HG02852 (cell line): Measurements from ENCODE around the gene ADK.
A peak's percentile ranks its signal among the peaks of the same experiment; 100 is the strongest.
"Not testable (repeated sequence)": the region's sequence is repeated elsewhere in the genome, so short reads cannot be mapped to it uniquely, and the experiment has no call there.

Experiments used
- ATAC-seq: cut with Tn5 transposase; IDR thresholded peaks from one replicate; pipeline ENCODE4 v1.9.1; 2021; ENCODE audit warnings: mild to moderate bottlenecking, moderate library complexity; ENCODE audit not compliant: unreplicated experiment

Gene ADK

DNA sequence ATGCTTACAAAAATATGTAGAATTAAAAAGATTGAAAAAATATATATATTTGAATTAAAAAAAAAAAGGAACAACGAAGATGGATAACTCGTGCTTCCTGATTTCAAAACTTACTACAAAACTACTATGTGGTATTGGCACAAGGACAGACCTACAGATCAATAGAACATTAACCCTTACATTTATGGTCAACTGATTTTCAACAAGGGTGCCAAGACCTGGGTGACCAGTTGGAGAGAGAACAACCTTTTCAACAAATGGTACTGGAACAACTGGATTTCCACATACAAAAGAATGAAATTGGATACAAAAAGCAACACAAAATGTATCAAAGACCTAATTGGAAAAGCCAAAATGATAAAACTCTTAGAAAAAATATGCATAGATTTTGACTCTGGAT, 10.5 kb upstream of the ADK start:
- no peak for ATAC-seq

GRCh38 chr10:74145133-74145532, 5.9 kb upstream of the ADK start:
- no peak for ATAC-seq

GRCh38 chr10:74146980-74147379, 4.0 kb upstream of the ADK start:
- not testable (repeated sequence) for ATAC-seq

DNA sequence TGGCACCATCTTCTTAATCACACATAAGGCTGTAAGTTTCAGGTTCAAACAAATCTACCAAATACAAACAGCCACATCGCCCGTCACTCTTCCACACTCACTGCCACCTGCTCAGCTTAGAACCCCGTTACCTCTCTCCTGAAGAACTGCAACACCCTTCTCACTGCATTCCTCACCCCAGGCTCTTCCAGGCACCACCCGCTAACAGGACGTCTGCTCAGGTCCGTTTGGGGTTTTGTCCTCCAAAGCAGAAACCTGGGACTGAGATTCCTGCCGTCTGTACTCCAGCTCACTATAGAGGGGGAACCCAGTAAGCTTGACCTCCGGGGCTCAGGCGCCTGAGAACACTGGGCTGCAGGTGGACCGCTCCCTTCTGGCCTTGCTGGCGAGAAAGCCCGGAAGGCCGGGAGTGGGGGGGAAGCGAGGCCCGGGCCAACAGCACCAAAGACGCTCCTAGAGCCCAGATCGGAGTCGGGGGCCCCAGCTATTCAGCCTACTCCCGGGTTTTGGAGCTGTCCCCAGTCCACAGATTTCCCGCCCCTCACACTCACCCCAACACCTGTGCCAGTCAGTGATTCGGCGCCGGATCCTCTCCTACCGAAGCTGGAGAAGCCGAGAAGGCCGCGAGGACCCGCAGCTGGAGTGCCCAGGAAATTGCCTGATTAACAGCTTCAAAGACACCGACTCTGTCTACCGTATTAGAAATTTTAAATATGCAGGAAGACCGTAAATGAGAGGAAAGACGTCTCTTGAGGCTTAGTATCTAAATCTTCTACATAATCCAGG, 624 bp upstream of the ADK start, which contains the start of gene AP3M1:
TSS of gene AP3M1 (minus strand) at position 625 of the 786 bp plus-strand sequence. CDS start 12,449 bp downstream, outside the sequence.
- ATAC-seq = peak; percentile 36

- no peak for ATAC-seq
Observed at GRCh38 chr10:74151879-74152722, 1.1 kb downstream of the ADK start.

DNA sequence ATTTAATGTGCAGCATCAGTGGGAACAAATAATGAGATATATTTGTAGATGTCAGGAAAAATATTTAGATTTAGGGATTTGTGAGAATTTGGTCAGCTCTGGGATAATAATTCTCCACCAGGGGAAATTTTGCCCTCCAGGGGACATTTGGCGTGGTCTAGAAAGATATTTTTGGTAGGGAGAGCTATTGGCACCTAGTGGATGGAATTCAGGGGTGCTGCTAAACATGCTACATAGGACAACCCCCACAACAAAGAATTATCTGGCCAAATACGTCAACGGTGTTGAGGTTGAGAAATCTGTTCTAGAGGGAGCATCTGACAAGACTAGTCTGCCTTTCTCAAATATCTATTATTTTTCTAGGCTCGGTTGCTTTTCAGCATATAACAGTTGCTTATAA, 2.1 kb downstream of the ADK start:
- ATAC-seq = no peak

DNA sequence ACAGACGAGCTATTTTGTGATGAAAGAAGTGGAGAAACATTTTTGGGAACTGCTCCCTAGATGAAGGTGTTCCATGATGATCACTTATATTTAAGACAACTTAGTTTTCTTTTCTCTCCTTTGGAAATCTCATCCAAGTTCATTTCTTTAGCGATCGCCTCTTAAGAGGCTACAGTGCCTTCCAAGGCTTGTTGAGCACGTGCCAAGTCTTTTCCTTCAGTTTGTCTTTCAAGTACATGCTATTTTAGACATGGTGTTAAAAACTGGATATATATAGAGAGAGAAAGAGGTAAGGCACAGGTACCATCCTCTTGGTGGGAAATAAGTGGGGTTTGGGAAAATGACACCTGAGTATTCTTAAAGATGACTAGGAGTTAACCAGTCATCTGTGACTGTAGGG, 2.7 kb downstream of the ADK start:
- ATAC-seq = no peak

- no peak for ATAC-seq
Observed at GRCh38 chr10:74156919-74157289, 5.9 kb downstream of the ADK start.

DNA sequence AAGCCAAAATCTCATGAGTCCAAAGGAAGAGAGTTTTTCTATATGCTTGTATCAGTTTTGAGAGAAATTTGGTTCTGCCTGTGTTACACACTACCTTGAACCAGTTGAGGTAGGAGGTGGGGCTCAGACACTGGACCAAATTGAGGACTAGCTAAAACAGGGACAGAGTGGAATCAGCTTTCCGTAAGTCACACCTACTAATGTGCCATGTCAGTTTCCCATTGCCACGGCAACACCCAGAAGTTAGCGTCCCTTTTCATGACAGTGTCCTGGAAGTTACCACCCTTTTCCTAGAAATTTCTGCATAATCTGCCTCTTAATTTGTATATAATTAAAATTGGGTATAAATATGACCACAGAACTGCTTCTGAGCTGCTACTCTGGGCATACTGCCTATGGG, 9.0 kb downstream of the ADK start:
- ATAC-seq = no peak

GRCh38 chr10:74163319-74164068, 12.5 kb downstream of the ADK start:
- ATAC-seq = no peak

DNA sequence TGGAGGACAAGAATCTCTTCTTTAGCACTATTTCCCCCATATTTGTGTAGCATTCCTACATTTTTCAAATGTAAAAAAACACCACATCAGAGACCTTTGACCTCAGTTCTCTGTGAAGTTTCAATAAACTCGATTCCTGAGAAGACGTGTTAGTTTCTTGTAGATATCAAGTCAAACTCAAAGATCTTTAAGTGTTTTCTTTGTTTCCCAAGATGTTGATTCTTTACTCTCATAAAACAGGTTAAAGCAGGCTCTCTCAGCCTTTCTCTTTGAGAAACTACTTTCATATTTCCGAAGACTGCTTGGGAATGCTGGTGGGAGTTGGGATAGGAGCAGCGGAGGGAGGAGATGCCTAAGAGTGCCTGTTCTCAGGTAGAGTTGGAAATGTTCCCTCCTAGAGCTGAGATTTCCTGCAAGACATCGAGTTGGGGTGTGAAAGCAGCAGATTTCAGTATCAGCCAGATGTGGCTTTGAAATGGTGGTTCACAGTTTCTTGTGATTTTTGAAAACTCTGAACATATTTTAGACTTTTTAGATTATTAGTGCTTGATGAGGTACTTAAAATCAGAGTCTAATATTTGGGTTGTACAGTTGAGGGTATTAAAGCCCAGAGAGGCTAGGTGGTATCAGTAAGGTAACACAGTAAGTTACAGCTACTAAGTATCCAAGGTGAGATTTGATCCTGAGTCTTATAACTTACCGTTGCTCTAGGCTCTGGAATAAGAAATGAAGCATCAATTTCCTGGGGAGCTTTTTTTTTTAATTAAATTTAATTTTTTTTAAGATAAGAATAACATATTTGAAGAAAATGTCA, 13.9 kb downstream of the ADK start:
- no peak for ATAC-seq

- ATAC-seq = no peak
Observed at GRCh38 chr10:74165530-74165901, 14.5 kb downstream of the ADK start.

DNA sequence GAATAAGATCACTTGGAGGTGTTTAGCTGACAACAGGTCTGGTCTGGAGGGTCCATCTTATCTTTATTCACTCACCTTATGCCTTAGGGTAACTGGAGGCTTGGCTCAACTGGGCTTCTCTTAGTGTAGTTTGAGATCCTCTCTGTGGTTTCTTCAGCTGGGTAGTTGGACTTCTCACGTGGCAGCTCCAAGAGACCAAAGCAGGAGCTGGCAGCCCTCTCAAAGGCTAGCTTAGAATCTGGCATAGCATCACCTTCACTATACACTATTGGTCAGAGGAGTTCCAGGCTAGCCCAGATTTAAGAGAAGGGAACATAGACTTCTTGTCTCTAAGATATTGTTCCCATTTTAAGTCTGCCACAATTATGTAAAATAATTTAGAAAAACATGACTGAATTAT, 16.4 kb downstream of the ADK start:
- no peak for ATAC-seq

- ATAC-seq = no peak
Observed at GRCh38 chr10:74171625-74172024, 20.6 kb downstream of the ADK start.

DNA sequence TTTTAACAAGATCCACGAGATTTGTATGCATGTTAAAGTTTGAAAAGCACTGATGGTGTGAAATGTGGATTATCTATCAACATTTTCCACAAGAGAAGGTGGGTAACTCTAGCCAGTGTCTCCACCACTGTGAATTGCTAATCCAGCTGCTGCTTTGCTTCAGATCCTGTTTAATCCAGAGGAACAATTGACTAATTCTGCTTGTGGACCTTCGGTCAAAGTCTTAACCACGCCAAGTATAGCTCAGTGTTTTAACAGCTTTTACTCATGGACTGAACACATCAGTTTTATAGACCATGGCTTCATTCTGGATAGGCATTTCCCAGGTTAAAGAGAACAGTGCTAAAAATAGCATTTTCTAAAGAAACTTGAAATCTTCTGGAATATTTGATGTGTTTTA, 23.5 kb downstream of the ADK start:
- no peak for ATAC-seq

DNA sequence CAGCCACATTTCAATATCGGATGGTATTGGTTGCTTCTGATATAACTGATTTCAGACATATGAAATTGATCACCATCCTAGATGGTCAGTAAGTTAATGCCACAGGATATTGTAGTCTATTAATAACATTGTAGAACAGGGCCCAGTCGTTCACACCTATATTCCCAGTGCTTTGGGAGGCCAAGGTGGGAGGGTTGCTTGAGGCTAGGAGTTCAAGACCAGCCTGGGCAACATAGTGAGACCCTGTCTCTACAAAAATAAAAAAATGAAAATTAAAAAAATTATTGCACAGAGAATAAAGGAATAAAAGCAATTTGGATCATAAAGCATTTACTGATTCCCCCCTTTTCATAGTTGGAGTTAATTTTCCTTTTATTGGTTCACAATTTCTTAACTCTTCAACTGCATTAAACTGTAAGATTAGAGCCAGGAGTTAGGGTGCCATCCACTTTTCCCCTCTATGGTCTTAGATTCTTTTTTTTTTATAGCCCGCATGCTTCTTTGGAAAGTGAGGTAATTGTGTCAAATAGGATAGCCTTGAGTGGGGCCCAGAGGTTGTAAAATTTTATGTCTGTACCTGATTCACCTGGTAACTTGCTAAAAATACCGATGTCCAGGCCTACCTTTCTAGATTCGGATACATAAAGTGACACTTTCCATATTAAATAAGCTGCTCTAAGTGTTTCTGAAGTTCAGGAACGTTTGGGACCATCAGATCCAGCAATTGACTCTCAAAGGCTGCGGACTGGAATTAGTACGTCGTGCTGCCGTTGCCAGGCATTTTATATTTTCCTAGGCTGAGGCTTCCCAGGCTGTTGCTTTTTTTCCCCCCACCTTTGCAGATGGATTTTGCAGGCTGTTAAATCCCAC, 24.7 kb downstream of the ADK start:
- no peak for ATAC-seq

DNA sequence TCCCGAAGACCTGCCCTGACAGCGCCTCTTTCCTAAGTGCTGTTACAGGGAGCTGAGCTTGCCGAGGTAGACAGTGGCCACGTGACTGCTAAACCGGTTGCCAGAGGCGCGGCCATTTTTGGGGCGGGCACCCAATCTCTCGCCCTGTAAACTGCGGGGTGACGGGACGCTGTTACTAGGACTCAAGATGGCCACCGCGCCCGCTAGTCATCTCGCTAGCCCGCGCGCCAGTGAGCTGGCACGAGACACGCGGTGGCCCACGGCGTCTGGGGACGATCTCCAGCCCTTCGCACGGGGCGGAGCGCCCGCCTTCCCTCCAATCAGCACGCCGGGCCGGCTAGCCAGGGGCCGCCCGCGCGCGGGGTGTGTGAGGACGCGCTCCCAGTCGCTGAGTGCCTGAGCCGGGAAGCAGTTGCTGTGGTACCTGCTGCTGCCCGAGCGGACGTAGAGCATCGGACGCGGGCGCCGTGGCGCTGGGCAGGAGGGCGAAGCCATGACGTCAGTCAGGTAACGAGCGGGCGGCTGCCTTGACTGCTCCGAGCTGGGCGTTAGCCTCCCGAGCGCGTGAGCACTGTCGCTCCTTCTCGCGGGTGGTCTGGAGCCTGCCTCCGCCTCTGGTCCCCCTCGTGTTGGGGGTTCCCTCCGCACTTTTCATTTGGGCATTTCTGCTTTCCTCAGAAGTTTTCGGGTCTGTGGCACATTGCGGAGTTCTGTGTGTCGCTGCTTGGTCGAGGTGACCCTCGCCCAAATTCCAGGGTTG, 25.5 kb downstream of the ADK start:
- peak; percentile 91 for ATAC-seq

DNA sequence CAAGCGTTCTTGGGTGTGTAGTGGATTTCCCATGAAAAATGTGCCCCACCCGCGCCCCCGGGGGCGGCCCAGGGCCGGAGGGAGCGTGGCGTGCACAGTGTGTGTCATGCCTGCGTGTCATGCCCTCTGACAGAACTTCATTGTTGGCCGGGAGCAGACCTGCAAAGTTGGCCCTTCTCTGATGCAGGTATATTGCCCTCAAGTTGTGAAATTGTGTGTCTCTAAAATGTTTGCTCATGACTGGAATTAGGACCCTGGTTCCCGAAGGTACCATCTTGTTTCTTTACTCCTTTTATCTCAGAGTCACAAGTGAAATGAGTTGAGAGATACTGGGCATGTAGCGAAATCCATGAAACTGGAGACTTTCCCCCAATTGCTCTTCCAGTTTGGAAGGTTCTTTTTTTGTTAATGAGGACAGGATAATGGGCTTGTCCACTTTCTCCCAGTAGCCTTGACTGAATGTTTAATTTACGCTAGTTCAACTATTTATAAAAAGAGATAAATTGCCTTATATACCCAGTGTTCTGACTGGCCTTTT, 26.2 kb downstream of the ADK start:
- ATAC-seq = peak; percentile 20
